Ishikawa (cell line): ENCODE results near the gene MAT2A.

Experiments used
- CEBPB ChIP-seq: IDR thresholded peaks from 2 replicates; pipeline ENCODE4 v1.6.1; 2012
- CREB1 ChIP-seq: IDR thresholded peaks from 2 replicates; pipeline ENCODE4 v1.6.1; 2012; ENCODE audit warnings: low read depth
- EGR1 ChIP-seq: IDR thresholded peaks from 2 replicates; pipeline ENCODE4 v1.6.1; 2012
- EP300 ChIP-seq: IDR thresholded peaks from 2 replicates; pipeline ENCODE4 v1.6.1; 2012; ENCODE audit warnings: borderline replicate concordance
- FOXM1 ChIP-seq: IDR thresholded peaks from 2 replicates; pipeline ENCODE4 v1.6.1; 2012; ENCODE audit warnings: low read depth, borderline replicate concordance
- MAX ChIP-seq: IDR thresholded peaks from 2 replicates; pipeline ENCODE4 v1.6.1; 2012
- NFIC ChIP-seq: IDR thresholded peaks from 2 replicates; pipeline ENCODE4 v1.6.1; 2012
- RAD21 ChIP-seq: IDR thresholded peaks from 2 replicates; pipeline ENCODE4 v1.6.1; 2012; ENCODE audit warnings: low read depth
- REST ChIP-seq: IDR thresholded peaks from 2 replicates; pipeline ENCODE4 v1.6.1; 2012; ENCODE audit warnings: low read depth, mild to moderate bottlenecking
- TAF1 ChIP-seq: IDR thresholded peaks from 2 replicates; pipeline ENCODE4 v1.6.1; 2012; ENCODE audit warnings: low read depth, mild to moderate bottlenecking
- TCF12 ChIP-seq: IDR thresholded peaks from 2 replicates; pipeline ENCODE4 v1.6.1; 2012; ENCODE audit warnings: low read depth
- TEAD4 ChIP-seq: IDR thresholded peaks from 2 replicates; pipeline ENCODE4 v1.6.1; 2012
- USF1 ChIP-seq: IDR thresholded peaks from 2 replicates; pipeline ENCODE4 v1.6.1; 2012
- YY1 ChIP-seq: IDR thresholded peaks from 2 replicates; pipeline ENCODE4 v1.6.1; 2012; ENCODE audit warnings: low read depth
- ZBTB7A ChIP-seq: IDR thresholded peaks from 2 replicates; pipeline ENCODE4 v1.6.1; 2012; ENCODE audit warnings: low read depth

MAT2A gene

GRCh38 chr2:85501248-85501647 is 37.7 kb upstream of the MAT2A start:
- TF ChIP-seq FOXM1 (no peak), NFIC (0 out of 2 replicates have a peak, but pooled peaks have one; percentile 7)

- TF ChIP-seq CEBPB, result no peak
- TF ChIP-seq CREB1, result no peak
- no peak for TF ChIP-seq EP300
- no peak for TF ChIP-seq YY1
- TF ChIP-seq RAD21, result no peak
- no peak for TF ChIP-seq REST
- TF ChIP-seq USF1, result no peak
Measured at GRCh38 chr2:85502720-85503119, 36.2 kb upstream of the MAT2A start.

GRCh38 chr2:85503168-85503850 is 35.7 kb upstream of the MAT2A start:
- TF ChIP-seq NFIC (no peak), YY1 (no peak), USF1 (no peak), TCF12 (no peak), CEBPB (no peak), TEAD4 (no peak)

- TF ChIP-seq NFIC (no peak), CEBPB (no peak), REST (no peak), YY1 (no peak), EP300 (no peak), CREB1 (no peak), MAX (no peak), TEAD4 (no peak), ZBTB7A (no peak), RAD21 (no peak), USF1 (no peak), TCF12 (no peak), EGR1 (no peak), TAF1 (no peak), FOXM1 (no peak)
Measured at GRCh38 chr2:85503851-85504777, 34.9 kb upstream of the MAT2A start.

- TF ChIP-seq FOXM1 (no peak), TCF12 (peak; percentile 61; the same call in 1 of the 2 replicates), USF1 (peak; percentile 53), EP300 (0 out of 2 replicates have a peak, but pooled peaks have one; percentile 40), TEAD4 (peak; percentile 22; the same call in 1 of the 2 replicates), TAF1 (no peak), MAX (peak; percentile 80), NFIC (peak; percentile 74)
Measured at GRCh38 chr2:85504778-85505261, 34.1 kb upstream of the MAT2A start.
